D721Med (cell line): ENCODE measurements around the gene KCNB1.

Source experiments
- DNase-seq: peaks from one replicate; pipeline ENCODE4 v3.0.0; 2011; ENCODE audit warnings: low spot score; ENCODE audit not compliant: insufficient read length
- FAIRE-seq: peaks from 2 replicates; lab custom pipeline; 2011; peaks lifted over from hg19 to GRCh38; lab: Jason Lieb, UNC
- TF ChIP-seq, protein P1 (sequence below): IDR thresholded peaks from 2 replicates; pipeline ENCODE4 v1.5.1; 2012; ENCODE audit warnings: mild to moderate bottlenecking, control low read depth; ENCODE audit not compliant: insufficient read depth; ENCODE audit errors: missing control alignments

The KCNB1 gene

DNA sequence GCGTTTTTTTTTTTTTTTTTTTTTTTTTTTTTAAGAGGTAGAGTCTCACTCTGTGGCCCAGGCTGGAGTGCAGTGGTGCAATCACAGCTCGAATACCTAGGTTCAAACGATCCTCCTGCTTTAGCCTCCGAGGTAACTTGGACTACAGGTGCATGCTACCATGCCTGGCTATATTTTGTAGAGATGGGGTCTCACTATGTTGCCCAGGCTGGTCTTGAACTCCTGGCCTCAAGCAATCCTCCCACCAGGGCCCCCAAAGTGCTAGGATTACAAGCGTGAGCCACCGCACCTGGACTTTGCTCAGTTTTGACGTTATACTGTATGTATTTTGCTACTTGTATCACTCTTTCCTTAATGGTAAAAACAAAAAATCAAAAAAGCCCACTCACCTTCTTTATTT is 103.1 kb downstream of the KCNB1 start:
- DNase-seq (no peak), FAIRE-seq (no peak)
- TF ChIP-seq, protein P1, sequence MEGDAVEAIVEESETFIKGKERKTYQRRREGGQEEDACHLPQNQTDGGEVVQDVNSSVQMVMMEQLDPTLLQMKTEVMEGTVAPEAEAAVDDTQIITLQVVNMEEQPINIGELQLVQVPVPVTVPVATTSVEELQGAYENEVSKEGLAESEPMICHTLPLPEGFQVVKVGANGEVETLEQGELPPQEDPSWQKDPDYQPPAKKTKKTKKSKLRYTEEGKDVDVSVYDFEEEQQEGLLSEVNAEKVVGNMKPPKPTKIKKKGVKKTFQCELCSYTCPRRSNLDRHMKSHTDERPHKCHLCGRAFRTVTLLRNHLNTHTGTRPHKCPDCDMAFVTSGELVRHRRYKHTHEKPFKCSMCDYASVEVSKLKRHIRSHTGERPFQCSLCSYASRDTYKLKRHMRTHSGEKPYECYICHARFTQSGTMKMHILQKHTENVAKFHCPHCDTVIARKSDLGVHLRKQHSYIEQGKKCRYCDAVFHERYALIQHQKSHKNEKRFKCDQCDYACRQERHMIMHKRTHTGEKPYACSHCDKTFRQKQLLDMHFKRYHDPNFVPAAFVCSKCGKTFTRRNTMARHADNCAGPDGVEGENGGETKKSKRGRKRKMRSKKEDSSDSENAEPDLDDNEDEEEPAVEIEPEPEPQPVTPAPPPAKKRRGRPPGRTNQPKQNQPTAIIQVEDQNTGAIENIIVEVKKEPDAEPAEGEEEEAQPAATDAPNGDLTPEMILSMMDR = no peak

DNA sequence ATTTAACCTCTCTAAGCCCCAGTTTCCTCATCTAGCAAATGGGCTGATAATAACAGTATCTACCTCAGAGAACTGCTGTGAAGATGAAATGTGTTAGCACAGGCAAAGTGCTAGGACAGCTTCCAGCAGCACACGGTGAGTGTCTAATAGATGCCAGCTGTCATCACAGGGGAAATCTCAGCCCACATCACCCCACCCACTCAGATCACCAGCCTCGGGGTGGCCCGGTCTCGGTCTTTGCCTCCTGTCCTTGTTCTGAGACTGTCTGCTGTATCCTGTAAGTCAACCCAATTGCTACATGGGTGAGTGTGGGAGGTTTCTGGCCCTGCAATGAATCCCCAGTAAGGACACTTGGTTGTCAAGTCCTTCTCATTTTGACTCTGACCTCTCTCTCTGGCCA is 105.1 kb downstream of the KCNB1 start:
- TF ChIP-seq, protein P1 = no peak
- FAIRE-seq = no peak
- DNase-seq = no peak

DNA sequence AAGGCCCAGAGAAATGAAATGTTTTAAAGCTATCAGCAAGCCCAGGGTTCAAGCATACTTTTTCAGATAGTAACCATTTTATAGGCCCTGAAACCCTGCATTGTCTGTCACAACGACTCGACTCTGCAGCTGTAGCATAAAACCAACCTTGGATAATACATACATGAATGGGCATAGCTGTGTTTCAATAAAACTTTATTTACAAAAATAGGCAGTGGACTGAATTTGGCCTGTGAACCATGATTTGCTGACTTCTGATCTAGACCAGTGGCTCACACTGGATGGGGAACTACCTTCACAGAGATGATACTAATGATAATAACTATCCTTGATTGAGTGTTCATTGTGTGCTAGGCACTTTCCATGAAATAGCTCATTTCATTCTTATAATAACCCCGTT is 107.3 kb downstream of the KCNB1 start:
- FAIRE-seq (no peak), DNase-seq (no peak)
- TF ChIP-seq, protein P1 = no peak

DNA sequence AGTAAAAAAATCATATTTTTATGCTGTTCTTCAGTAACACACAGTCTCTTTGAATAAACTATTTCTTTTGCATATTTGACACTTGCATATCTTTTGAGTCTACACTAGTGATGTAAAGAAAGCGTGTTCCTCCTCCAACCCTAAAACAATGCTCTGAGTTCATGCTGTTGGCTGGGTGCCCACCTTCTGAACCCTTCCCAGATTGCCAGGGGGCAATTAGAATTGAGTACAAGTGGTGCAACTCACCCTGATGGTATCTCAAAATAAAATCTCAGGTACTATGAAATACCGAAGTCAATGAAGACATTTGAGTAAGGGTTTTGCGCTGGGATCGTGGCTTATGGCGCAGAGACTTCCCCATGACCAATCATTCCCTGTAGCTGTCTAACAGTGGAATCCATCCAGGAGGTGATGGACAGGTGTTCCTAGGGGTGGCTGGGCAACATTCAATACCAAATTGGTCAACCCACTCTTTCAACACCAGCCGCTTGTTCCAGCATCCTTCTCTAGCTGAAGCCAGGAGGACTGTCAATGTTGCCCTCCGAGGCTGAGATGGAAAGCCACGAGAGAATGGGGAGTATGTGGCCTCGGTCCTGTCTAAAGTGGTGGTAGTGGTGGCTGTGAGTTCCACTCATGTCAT is 110.3 kb downstream of the KCNB1 start:
- TF ChIP-seq, protein P1 = no peak
- no peak for DNase-seq
- FAIRE-seq = no peak

DNA sequence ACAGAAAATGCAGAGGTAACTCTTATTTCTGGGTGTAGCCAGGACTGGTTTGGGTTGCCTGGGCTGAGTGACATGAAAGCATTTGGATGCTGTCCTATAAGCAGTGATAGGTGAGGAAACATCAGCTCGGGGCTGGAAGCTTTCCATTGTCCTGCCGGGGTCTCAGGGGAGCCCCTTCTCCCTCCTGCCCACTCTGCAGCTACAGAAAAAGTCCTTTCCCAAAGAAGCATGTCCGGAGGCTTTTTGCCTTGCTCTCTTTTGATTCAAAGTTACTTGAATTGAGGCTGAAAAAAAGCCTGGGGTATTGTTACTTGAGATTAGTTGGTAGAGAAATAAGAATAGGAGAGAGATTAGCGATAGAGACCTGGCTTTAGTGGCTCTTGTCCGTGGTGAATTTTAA is 113.9 kb downstream of the KCNB1 start:
- DNase-seq (no peak), FAIRE-seq (no peak)
- TF ChIP-seq, protein P1 = no peak

DNA sequence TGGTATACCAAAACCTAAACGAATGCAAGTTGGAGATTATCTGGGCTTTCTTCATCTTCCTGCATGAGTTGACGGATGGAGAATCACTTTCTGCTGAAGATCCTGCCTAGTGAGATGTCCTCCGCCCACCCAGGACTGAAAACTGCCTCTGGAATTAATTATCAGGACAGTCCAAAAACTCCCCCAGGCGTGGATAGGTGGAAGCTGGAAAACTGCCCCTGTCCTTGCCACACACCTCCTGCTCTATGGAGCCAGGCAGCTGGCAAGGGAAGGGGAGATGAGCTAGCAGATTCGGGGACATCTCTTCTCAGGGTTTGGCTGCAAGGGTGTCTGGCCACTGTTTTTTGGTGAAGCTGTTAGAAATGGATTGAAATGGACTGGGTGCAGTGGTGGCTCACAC is 115.4 kb downstream of the KCNB1 start:
- DNase-seq = no peak
- FAIRE-seq = no peak
- TF ChIP-seq, protein P1 = no peak

DNA sequence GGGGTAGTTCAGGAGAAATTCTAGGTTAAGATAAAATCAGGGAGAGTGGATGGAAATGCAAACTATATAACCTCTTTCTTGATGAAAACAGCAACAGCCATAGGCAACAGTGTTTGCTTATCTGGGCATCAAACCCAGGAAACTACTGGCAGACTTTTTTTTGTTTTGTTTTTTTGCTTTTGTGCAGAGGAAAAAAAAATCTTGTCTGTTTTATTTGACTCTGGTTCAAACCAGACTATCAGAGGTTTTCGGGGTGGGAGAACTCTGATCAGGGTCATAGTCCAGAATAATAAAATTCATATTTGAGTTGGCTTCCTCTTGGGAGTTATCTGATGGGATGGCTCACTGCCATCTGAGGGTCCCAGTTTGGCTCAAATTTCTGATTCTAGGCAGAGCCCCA is 115.8 kb downstream of the KCNB1 start:
- no peak for FAIRE-seq
- no peak for DNase-seq
- TF ChIP-seq, protein P1 = no peak
